HT-29 (cell line): ENCODE results near the gene GNAS. TPM values are rescaled to one million over a fixed set of nuclear protein-coding genes. Genes with fewer than 3 reads are reported as not detected.

Experiments
- DNase-seq: peaks from one replicate; pipeline ENCODE4 v3.0.0-alpha.2; 2015; ENCODE audit warnings: low spot score
- total RNA-seq: library from RNA; depleted of rRNA; stranded (reverse); fragments of >200 nt; shearing (Covaris generic); gene quantifications from 2 replicates; pipeline ENCODE4 v1.2.3, GENCODE V29; 2014

The GNAS gene
- total RNA-seq, 1 experiment from 2014 or later, result 888 TPM

DNA sequence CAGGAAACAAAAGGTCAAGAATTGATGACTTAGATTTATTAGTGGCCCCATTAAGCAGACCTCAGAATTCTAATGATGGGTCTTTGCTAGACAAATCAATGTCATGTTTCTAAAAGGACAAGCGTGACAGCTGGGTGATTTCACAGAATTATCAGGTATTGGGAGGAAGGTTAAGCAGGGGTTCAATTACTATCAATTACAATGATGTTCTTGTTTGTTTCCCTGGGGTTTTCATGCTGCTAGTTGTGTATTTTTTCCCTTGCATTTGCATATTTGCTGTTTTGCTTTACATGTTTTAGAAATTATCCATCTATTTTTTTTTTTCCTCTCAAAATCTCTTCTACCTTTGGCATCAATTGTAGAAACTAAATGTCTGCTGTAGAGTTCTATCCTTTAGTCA is 27.9 kb downstream of the GNAS start:
- no peak for DNase-seq

DNA sequence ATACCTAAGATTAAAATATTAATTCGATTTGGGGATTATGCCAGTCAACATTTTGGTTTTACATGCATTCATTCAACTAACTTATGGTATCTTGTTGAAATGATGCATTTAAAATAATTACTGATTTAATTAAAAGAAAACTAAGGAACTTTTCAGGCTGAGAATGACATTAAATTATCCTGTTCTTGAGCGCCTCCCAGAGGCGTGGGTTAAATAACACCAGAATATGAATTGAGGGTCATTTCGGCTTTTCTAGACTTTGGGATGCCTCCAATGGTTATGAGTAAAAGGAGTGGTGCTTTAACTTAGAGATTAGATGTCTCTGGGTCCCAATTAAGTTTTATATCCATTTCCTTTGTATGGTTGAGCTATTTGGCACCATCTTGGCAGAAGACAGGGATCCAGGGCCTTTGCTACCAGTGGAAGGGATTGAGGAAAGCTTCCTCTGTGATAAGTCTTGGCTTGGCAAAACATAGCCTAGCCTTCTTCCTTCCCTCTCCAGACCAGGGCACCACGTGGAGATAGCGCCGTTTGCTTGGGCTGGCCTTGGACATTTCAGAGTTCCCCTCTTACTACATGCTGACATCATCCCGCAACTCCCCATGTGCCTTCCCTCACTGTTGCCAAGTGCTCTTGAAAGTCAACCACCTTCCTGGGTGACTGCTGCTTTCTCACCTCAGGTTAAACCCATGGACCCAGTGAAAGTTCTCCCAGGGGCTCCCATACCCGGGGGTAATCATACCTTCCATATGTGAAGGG is 28.7 kb downstream of the GNAS start:
- DNase-seq, result peak; percentile 46

GRCh38 chr20:58882704-58883089 is 30.2 kb downstream of the GNAS start:
- DNase-seq, result no peak

GRCh38 chr20:58883241-58883691 is 30.8 kb downstream of the GNAS start:
- no peak for DNase-seq

GRCh38 chr20:58884966-58885365 is 32.5 kb downstream of the GNAS start:
- no peak for DNase-seq

DNA sequence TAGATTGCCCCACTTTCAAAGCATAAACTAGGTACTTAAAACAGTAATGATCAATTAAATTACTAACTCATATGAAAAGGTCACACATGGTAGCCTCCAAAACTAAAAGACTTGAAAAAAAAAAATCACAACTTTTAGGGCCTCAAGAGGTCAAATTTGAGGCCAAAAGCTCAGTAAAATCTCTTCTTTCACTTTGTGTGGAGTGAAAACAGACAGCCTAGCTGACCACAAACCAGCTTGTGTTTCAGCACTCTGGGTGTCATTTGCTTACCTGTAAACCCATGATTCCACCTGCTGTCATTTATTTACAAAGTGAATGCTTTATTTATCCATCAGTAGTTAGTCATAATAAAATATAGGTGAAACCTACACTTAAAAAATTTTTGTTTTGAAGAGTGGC is 34.0 kb downstream of the GNAS start:
- DNase-seq, result no peak

DNA sequence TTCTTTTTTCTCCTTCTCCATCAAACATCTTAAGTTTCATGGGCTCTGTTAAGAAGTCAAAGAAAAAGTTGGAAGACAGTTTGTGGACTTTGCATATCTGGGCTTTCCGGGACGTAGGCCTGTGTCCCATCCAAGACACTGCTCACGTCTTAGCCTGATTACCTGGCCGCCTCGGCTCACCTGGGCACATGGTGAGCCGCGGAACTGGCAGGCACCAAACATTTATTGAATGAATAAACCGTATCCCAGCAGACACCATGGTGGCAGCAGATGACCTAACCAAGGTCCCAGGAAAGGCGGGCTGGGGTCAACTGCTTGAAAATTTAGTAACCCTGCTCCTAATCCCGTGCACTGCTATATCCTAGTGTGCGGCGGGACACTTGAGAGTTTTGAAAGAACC is 35.6 kb downstream of the GNAS start:
- no peak for DNase-seq

DNA sequence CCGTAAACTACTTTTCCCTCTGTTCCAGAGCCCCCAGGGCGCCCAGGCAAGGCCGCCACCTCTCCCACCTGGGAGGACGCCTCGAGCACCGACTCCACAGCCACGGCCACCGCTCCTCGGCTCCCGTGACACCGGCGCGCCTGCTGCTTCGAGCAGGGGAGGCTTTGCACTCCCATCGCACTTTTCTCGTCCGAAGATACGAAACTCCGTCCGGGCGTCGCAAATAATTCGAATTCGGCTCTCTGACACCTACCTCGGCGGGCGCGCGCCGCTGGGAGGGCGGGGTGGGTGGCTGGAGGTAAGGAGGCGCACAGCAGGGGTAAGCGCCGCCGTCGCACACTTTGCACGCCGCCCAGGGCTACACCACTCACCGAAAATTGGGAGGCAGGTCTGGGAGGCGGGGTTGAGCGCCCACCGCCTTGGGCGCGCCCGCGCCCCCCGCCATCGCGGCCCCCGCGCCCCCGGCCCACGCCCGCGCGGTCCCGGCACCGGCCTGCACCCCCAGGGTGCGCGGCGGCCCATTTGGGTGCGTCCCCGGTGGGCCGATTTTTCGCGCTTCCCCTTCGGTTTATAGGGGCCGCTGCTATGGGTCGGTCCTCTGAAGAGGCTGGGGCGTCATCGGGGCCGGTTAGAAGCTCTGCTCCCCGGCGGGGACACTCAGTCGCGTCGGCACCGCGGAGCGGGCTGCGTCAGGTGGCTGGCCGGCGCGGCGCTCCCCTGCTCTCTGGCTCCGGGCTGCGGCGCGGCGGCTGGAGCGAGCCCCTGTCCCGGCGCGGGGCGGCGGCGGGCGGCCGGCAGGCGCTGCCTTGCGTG is 36.2 kb downstream of the GNAS start:
- peak; percentile 81 for DNase-seq

- DNase-seq, result no peak
Observed at GRCh38 chr20:58889334-58889760, 36.8 kb downstream of the GNAS start.

DNA sequence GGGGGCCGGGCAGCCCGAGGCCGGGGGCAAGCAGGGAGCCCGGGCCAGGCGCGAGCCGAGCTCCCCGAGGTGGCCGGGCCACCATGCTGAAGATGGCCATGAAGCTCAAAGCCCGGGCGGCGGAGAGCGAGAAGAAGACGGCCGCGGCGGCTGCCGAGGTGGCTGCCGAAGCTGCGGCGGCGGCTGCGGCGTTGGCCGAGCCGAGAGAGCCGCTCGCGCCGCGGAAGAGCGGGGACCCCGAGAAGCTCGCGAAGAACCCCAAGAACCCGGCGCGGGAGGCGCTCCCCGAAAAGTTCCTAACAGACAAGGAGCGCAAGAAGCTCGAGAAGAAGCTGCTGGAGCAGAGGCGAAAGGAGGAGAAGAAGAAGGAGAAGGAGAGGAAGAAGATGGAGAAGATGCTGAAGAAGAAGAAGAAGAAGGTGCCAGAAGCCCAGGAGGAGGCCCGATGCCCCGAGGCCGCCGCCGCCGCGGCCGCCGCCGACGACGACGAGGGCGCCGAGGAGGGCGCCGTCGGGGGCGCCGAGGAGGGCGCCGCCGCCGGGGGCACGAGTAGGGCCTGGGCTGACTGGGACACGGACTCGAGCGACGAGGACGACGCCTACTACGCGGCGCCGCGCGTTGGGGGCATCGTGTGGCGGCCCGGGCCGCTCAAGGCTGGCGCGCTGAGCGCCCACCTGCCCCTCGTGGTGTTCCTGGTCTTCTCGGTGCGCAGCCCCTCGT is 37.4 kb downstream of the GNAS start:
- no peak for DNase-seq

GRCh38 chr20:58890518-58891085 is 38.1 kb downstream of the GNAS start:
- peak; percentile 80 for DNase-seq

- peak; percentile 84 for DNase-seq
Observed at GRCh38 chr20:58891086-58891717, 38.7 kb downstream of the GNAS start.

GRCh38 chr20:58891718-58892140 is 39.2 kb downstream of the GNAS start:
- DNase-seq, result no peak

DNA sequence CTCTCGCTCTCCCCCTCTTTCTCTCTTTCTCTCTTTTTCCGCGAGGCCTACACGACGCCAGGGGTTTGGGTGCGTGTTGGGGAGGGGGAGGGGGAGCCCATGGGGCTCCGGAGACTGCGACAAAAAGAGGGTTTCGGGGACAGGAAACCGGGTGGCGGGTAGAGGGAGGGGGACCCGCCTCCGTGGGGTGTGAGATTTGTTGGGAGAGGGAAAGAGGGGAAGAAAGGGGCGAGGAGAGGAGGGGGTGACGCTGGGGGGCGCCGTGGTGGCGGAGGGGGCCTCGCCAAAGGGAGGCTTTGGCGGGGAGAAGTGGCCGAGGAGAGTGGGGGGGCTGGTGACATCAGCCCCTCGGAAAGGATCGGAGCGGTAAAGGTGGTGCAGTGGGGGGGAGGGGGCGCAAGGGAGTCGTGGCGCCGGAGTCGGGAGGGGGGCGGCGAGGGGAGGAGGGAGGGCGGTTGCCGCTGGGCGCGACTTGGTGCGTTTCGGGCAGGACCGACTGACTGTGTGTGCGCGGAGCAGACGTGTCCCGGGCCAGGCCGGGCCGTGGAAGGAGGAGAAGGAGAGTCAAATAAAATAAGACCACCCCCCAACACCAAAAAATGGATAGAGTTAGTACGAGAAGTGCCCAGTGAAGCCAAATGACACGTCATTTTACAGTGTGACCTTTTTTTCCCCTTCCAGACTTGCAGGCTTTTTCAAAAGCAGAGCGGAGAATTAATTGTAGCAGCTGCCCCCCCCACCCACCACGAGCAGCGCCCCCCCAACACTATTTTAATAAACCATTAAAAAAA is 39.8 kb downstream of the GNAS start:
- DNase-seq, result peak; percentile 80

- DNase-seq, result no peak
Observed at GRCh38 chr20:58892932-58893224, 40.4 kb downstream of the GNAS start.

GRCh38 chr20:58893355-58894120 is 41.0 kb downstream of the GNAS start:
- DNase-seq, result no peak

DNA sequence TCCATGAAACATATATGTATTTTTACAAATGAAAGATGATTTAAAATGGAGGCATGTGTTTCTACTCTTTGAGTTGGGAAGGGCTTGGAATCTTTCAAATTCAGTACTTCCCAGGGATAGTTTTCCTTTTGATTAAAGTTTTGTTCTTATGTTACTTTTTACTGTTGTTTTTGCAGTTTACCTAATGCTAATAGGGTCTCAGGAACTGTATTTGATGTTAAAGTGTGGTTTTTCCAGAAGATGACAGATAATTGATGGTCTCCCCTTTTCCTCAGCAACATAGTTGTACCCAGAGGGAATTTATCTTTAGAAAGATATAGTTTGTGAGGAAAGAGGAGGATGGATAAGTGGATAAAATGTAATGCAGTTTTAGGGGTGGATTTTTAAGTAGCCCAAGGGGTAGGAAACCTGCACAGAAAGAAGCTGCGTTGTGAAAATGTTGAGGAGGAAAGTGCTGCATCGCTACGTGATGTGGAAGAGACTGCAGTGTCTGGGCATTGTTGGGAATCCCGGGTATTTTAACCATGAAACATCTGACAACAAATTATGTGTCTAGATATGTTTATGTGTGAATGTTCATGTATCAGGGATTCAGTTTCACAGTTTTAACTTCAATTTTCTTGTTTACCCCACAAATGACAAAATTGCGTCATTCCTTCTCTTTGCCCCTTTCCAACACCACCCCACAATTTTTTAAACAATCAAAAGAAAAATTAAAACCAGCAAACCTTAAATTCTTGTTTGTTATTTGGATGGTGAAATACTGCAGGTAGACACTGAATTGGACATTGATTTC is 42.3 kb downstream of the GNAS start:
- no peak for DNase-seq

- DNase-seq, result no peak
Observed at GRCh38 chr20:58895448-58896180, 43.1 kb downstream of the GNAS start.
